Measurements from ENCODE around the gene PACRG.

PACRG gene

GRCh38 chr6:163255265-163255664 lies 527.5 kb downstream of the PACRG start:
- no peak for DNase-seq

GRCh38 chr6:163259689-163260088 lies 531.9 kb downstream of the PACRG start:
- DNase-seq: no peak

DNA sequence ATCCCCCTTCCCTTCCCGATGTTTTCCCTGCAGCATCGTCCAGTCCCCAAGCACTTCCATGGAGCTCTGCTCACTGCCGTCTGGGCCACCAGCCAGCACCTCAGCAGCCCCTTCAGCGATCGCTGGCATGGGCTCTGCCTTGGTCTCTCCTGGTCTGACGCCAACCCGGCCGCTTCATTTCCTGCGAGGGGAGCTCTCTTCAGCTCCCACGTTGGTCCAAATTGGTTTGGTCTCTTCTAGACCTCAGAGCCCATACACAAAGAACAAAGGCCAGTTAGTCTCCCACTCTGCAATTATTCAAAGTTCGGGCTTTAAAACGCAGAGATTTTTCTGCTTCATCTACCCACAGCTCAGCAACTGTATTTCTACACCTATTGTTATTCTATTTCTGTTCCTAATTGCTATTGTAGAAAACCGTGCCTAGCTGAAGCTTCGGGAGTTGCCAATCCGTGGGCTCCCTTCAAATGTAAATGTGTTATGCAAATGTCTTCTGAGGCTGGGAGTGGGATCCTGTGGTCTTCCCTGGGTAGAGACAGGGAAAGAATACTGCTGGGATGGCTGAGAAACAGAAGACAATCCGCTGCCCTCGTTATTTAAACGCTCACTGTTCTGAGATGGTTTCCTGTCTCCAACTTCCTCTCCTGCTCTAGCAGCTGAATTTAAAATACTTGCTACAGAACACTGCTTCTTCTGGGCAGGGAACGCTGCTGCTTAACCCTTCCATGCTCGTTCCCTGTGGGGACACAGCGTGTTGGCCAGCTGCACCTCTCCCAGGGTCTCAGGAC lies 532.5 kb downstream of the PACRG start:
- no peak for DNase-seq

DNA sequence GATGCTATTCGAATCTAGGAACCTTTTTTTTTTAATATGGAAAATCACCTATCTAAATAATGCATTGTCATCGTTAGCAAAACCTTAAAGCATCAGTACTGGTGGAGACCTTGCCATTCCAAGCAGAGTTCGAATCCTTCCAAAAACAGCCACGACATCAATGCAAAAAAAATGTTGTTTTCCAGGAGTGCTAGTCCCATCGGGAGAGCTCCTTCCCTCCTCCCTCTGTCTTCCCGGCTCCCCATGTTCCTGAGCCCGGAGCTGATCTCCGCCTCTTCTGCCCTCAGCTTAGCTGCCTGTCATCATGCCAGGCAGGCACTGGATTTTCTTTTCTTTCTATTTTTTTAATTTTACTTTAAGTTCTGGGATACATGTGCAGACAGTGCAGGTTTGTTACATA lies 533.1 kb downstream of the PACRG start:
- no peak for DNase-seq

GRCh38 chr6:163261361-163261760 lies 533.6 kb downstream of the PACRG start:
- DNase-seq: no peak

- DNase-seq: no peak
Measured at GRCh38 chr6:163262080-163262479, 534.3 kb downstream of the PACRG start.

DNA sequence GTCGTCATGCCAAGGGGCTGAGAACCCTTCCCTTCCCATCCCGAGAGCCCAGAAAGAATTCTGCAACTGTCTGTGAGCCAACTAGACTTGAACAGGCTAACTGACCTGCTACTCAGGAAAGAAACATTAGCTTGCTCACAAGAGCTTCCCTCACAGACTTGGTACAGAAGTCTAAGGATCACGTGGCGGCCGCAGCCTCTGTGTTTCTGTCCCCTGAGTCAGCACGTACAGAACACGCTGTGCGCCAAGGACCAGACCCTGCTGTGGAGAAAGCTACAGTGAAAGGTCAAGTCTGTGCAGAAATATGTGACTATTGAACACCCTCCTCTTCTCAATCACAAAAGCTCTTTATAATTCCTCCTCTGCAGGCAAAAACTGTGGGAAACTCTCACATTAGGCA lies 535.4 kb downstream of the PACRG start:
- DNase-seq: no peak

DNA sequence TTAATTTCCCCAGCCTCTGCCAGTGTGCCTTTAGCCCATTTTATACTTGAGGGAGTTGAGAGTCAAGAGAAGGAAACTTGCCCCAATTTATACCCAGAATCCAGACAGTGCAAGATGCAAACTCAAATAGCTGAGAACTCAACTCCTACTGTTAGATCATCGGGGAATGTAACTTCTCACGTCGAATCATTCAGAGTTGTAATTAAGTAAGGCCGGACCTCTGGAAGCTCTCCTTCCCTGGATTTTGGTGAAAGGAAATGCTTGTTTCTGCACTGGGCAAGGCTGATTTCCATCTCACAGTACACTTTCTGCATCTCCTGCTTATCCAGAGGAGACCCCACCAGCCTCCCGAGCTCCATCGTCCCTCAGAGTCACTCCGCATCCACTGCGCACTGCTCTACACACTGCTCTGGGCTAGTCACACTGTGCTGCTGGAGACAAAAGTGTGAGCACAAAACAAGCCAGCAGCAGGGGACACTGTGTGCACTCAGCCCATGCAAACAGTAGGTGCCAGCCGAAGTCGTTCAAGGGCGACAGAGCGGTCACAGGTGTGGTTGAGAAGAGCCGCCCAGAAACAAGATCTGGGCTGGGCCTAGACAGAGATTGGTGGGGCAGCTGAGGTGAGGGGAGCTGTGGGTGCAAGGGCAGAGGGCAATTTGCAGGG lies 536.4 kb downstream of the PACRG start:
- no peak for DNase-seq

- DNase-seq: no peak
Measured at GRCh38 chr6:163264662-163265035, 536.9 kb downstream of the PACRG start.

- DNase-seq: no peak
Measured at GRCh38 chr6:163281634-163282033, 553.9 kb downstream of the PACRG start.

DNA sequence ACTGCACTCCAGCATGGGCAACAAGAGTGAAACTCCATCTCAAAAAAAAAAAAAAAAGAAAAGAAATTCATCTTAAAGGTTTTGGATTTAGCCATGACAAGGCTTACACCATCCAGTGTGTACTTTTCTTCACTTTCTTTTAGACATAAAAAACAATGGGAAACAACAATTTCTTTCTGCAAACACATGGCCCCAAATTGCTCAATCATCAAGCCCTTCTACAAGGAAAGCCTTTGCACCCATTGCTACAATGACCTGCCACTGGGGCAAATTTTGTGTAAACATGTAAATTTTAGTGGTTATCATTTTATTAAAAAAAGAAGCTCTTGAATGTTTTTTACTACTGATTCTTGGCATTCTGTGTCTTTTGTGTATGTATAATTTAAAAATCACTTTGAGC lies 554.9 kb downstream of the PACRG start:
- DNase-seq: no peak

DNA sequence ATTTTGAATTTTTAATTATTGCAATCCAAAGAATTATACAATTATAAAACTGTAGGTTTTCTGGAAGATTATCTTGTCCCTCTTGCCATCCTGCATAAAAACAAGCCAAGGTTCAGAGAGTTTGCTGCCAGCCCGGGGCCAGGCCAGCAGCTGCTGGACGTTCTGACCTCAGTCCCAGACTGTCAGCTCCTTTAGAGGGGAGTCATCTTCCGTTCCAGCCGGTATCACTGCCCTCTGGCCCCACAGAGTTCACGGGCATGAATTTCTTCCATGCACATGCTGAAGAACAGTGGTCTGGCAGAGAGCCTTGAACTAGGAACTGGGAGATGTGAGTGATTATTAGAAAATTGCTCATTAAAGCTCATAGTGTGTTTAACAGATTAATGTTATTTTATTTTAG lies 556.4 kb downstream of the PACRG start:
- no peak for DNase-seq

GRCh38 chr6:163285691-163286090 lies 557.9 kb downstream of the PACRG start:
- no peak for DNase-seq

- no peak for DNase-seq
Measured at GRCh38 chr6:163287626-163288025, 559.9 kb downstream of the PACRG start.

DNA sequence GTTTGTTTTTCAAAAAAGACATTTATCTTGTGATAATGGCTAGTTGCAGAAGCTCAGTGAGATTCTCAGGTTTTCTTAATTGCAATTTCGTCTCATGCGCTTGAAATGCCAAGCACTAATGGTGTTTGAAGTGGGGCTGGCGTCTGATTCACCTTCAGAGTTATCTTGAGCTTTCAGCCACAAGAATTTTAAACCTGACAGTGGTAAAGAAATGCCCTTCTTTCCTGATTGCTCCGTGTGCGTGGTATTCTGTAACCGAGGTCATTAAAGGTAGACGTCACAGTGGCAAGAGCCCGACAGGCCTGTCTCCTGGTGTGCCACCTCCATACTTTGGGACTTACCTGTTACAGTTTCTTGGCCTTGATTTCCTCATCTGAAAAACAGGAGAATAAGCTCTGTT lies 560.3 kb downstream of the PACRG start:
- no peak for DNase-seq

DNA sequence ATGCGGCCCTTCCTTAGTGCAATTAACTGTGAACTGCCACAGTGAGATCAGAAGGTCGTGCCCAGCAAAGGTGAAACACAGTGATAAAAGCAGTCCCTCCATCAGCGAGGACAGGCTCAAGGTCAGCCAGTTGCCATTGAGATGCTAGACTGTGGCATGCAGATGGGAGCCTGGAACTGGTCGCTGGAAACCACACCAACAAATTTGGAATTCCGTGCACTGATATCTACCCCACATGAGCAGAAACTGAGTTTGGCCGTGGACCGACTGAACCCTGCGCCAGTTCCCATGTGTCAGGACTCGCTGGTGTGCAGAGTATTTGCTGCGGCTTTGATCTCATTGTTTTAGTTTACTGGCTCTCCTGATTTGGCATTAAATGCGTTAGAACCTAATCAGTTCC lies 561.1 kb downstream of the PACRG start:
- DNase-seq: no peak

DNA sequence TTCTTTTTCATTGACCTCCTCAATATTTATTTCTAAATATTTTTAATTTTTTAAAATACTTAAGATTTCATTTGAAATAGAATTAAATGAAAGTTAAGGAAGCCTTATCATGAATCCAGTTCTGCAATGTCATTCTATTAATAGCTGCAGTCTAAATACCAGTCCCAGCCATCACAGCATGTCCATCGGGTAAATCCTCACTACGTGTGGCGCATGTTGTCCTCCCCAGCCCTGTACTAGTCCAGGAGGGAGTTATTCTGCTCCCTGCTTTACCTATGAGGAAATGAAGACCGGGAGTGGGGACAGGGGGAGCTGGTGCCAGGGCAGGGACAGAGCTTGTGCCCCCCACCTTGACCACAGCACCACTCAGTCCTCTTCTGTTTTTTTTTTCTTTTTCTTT lies 561.7 kb downstream of the PACRG start:
- DNase-seq: no peak

DNA sequence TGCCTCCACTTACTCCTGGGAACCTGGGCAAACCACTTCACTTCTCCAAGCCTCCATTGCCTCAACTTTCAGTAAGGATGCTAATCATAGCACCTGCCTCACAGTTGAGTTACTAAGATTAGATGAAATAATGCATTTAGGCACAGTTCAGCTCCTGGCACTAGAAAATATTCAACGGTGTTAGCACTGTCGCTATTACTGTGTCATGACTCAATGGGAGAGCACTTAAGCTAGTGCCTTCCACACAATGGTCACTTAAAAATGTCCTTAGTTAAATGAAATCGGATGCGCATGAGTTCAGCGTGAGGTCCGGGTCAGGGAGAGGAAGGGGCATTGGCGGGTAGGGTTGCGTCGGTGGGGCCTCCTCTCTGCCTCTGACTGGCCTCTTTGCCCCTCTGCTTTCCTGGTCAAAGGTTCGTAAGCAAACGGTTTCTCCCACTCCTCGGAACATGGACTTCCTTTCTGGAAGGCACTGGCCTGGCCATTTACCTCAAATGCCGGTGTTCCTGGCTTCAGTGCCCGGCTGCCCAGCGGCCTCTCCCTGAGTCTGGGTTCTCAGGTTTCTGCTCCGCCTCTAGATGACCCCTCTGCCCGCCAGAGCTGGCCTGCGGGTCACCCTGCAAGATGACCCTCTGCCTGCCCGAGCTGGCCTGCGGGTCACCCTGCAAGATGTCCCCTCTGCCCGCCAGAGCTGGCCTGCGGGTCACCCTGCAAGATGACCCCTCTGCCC lies 562.9 kb downstream of the PACRG start:
- DNase-seq: no peak

- no peak for DNase-seq
Measured at GRCh38 chr6:163291622-163292021, 563.8 kb downstream of the PACRG start.

DNA sequence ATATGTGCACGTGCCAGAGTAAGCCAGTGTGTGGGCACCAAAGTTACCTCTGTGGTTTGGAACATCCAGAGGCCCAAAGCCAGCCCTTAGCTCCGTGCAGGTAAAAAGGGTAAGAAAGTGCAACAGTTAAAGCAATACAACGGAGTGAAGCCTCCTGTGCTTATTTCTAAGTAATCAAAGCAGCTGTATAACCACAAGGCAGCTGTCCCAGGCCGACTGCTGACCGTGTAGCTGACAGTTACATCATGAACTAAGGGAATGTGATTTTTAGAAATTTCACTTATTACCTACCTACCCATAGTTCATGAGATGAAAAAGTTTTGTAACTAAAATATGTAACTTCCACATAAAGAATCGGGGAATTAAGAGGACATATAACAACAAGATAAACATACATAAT lies 565.5 kb downstream of the PACRG start:
- no peak for DNase-seq

DNA sequence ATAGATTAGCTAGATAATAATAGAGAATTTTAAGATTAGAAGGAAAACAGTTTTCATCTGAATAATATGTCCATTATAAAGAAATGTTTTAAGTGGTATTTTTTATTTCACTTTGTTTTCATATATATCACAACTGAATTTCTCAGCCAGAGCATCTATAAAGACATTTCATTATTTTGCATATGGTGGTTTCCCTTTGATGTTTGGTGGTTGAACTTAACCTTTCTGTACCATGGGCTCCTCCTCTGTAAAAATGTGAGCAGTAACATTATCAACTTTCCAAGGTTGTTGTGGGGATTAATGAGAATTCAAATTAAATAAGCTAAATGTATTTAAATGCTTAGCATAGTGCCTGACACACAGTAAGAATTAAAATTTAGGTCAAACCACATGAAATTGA lies 567.0 kb downstream of the PACRG start:
- no peak for DNase-seq

DNA sequence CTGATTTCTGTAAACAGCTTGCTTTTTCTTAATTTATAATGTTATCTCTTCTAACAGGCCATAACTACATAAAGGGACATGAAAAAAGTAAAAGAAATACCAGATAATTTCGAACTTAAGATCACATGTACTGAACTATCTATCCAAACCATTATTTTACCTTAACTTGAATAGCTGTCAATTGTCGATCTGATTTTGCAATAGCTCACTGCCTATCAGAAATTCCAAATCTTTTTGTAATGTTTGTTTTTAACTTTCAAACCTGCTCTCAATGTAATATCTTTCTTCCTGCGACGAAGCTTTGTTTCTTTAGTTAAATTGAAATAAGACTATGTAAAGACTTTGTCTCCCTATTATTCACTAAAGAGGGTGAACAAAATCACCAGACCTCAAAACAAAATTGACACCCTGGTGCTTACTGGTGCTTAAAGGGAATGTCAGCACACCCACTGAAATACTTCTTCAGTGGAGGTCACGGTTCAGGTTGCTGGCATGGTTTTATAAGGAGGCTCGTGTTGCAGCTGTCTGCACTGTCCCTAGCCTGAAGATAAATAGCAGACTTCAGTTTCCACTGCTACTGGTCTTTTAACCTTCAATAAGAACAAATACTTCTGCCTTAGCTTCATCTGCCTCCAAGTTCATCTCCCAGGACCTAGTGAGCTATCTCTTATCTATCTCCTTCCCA lies 569.2 kb downstream of the PACRG start:
- DNase-seq: no peak

DNA sequence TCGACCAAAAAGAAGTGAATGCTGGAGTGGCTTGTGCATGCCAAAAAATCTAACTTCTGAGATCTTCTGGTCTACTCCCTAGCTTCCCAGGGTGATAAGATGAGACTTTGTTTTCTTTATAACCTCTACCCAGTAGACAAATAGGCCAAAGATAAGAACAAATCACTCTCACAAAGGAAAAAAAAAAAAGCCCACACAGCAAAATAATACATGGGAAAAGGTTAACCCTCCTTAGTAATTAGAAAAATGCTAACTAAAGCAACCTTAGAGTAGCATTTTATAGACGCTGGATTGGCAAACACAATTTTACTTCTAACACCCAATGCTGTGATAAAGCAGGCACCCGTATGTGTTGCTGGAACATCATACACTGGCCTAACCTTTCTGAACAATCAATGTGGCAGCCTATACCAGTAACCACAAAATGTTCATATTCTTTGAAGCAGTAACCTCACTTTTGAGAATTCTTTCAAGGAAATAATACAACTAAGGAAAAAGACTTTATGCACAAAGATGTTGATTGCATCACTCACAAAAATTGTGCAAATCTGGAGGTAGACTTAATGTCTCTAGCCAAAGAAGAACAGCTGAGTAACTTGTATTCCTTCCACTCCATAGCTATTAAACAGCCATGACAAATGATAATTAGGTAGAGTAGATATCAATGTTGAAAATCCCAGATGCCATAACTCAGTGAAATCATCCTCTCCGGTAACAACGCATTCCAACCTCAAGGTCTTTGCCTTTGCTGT lies 570.5 kb downstream of the PACRG start:
- DNase-seq: no peak
